WTC11 (cell line): ENCODE measurements around the gene TEX261.
"Not testable (repeated sequence)": the region's sequence is repeated elsewhere in the genome, so short reads cannot be mapped to it uniquely, and the experiment has no call there.

Experiments
- CREB1 ChIP-seq: sonication (generic); formaldehyde crosslinking; IDR thresholded peaks from 2 replicates; pipeline ENCODE4 v1.8.0; 2023; ENCODE audit warnings: mild to moderate bottlenecking, missing genetic modification reagents
- JUN ChIP-seq: sonication (generic); formaldehyde crosslinking; IDR thresholded peaks from 2 replicates; pipeline ENCODE4 v1.8.0; 2023; ENCODE audit warnings: mild to moderate bottlenecking, missing genetic modification reagents
- ZNF416 ChIP-seq: fragments of 250-450 bp; sonication (Bioruptor Pico); IDR thresholded peaks from 2 replicates; pipeline ENCODE4 v1.9.0; 2021; ENCODE audit warnings: mild to moderate bottlenecking, inconsistent platforms
- TF ChIP-seq, protein P1 (sequence below): fragments of 200-600 bp; IDR thresholded peaks from 2 replicates; pipeline ENCODE4 v1.8.0; 2022; ENCODE audit warnings: antibody characterized with exemption
- TF ChIP-seq, protein P2 (sequence below): sonication (generic); formaldehyde crosslinking; IDR thresholded peaks from 2 replicates; pipeline ENCODE4 v1.8.0; 2023; ENCODE audit warnings: mild to moderate bottlenecking, missing genetic modification reagents
- TF ChIP-seq, protein P3 (sequence below): sonication (generic); formaldehyde crosslinking; IDR thresholded peaks from 2 replicates; pipeline ENCODE4 v1.8.0; 2022; ENCODE audit warnings: mild to moderate bottlenecking, missing genetic modification reagents
- TF ChIP-seq, protein P4 (sequence below): sonication (generic); formaldehyde crosslinking; conservative IDR thresholded peaks from 2 replicates; pipeline ENCODE4 v1.8.1; 2022; ENCODE audit warnings: mild to moderate bottlenecking, missing genetic modification reagents
- TF ChIP-seq, protein P5 (sequence below): sonication (generic); formaldehyde crosslinking; IDR thresholded peaks from 2 replicates; pipeline ENCODE4 v1.8.1; 2023; ENCODE audit warnings: mild to moderate bottlenecking, moderate library complexity, missing genetic modification reagents
- TF ChIP-seq, protein P6 (sequence below): sonication (generic); formaldehyde crosslinking; IDR thresholded peaks from 2 replicates; pipeline ENCODE4 v1.8.0; 2022; ENCODE audit warnings: mild to moderate bottlenecking, missing genetic modification reagents

DNA sequence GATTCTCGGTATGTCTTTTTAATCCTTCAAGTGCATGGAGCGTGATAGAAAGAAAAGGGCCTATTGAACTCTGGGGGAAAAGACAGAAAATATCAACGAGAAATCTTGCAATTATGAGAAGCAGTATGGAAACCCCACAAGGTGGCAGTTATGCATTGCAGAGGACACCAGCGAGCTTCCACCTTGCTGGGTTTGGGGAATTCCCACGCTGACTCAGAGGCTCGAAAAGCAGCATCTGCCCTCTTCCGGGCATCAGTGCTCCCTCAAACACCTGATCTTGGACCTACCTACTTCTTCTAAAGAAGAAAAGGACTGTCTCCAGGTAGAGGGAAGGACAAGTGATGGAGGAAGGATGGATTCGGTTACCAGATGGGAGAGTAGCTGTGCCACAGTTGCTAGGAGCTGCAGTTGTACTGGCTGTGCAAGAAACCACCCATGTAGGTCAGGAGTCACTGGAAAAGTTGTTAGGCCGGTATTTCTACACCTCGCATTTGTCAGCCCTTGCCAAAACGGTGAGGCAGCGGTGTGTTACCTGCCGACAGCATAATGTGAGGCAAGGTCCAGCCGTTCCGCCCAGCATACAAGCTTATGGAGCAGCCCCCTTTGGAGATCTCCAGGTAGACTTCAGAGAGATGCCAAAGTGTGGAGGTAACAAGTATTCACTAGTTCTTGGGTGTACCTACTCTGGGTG lies 29.0 kb upstream of the TEX261 start:
- TF ChIP-seq, protein P1, sequence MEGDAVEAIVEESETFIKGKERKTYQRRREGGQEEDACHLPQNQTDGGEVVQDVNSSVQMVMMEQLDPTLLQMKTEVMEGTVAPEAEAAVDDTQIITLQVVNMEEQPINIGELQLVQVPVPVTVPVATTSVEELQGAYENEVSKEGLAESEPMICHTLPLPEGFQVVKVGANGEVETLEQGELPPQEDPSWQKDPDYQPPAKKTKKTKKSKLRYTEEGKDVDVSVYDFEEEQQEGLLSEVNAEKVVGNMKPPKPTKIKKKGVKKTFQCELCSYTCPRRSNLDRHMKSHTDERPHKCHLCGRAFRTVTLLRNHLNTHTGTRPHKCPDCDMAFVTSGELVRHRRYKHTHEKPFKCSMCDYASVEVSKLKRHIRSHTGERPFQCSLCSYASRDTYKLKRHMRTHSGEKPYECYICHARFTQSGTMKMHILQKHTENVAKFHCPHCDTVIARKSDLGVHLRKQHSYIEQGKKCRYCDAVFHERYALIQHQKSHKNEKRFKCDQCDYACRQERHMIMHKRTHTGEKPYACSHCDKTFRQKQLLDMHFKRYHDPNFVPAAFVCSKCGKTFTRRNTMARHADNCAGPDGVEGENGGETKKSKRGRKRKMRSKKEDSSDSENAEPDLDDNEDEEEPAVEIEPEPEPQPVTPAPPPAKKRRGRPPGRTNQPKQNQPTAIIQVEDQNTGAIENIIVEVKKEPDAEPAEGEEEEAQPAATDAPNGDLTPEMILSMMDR: not testable (repeated sequence)
- TF ChIP-seq, protein P2, sequence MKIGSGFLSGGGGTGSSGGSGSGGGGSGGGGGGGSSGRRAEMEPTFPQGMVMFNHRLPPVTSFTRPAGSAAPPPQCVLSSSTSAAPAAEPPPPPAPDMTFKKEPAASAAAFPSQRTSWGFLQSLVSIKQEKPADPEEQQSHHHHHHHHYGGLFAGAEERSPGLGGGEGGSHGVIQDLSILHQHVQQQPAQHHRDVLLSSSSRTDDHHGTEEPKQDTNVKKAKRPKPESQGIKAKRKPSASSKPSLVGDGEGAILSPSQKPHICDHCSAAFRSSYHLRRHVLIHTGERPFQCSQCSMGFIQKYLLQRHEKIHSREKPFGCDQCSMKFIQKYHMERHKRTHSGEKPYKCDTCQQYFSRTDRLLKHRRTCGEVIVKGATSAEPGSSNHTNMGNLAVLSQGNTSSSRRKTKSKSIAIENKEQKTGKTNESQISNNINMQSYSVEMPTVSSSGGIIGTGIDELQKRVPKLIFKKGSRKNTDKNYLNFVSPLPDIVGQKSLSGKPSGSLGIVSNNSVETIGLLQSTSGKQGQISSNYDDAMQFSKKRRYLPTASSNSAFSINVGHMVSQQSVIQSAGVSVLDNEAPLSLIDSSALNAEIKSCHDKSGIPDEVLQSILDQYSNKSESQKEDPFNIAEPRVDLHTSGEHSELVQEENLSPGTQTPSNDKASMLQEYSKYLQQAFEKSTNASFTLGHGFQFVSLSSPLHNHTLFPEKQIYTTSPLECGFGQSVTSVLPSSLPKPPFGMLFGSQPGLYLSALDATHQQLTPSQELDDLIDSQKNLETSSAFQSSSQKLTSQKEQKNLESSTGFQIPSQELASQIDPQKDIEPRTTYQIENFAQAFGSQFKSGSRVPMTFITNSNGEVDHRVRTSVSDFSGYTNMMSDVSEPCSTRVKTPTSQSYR (CRISPR knock-in tag): not testable (repeated sequence)
- not testable (repeated sequence) for TF ChIP-seq ZNF416 (CRISPR knock-in tag); CREB1; JUN (CRISPR knock-in tag)
- TF ChIP-seq, protein P3, sequence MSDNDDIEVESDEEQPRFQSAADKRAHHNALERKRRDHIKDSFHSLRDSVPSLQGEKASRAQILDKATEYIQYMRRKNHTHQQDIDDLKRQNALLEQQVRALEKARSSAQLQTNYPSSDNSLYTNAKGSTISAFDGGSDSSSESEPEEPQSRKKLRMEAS (CRISPR knock-in tag): not testable (repeated sequence)
- TF ChIP-seq, protein P4, sequence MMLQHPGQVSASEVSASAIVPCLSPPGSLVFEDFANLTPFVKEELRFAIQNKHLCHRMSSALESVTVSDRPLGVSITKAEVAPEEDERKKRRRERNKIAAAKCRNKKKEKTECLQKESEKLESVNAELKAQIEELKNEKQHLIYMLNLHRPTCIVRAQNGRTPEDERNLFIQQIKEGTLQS (CRISPR knock-in tag): not testable (repeated sequence)
- TF ChIP-seq, protein P5, sequence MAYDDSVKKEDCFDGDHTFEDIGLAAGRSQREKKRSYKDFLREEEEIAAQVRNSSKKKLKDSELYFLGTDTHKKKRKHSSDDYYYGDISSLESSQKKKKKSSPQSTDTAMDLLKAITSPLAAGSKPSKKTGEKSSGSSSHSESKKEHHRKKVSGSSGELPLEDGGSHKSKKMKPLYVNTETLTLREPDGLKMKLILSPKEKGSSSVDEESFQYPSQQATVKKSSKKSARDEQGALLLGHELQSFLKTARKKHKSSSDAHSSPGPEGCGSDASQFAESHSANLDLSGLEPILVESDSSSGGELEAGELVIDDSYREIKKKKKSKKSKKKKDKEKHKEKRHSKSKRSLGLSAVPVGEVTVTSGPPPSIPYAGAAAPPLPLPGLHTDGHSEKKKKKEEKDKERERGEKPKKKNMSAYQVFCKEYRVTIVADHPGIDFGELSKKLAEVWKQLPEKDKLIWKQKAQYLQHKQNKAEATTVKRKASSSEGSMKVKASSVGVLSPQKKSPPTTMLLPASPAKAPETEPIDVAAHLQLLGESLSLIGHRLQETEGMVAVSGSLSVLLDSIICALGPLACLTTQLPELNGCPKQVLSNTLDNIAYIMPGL (CRISPR knock-in tag): not testable (repeated sequence)
- TF ChIP-seq, protein P6, sequence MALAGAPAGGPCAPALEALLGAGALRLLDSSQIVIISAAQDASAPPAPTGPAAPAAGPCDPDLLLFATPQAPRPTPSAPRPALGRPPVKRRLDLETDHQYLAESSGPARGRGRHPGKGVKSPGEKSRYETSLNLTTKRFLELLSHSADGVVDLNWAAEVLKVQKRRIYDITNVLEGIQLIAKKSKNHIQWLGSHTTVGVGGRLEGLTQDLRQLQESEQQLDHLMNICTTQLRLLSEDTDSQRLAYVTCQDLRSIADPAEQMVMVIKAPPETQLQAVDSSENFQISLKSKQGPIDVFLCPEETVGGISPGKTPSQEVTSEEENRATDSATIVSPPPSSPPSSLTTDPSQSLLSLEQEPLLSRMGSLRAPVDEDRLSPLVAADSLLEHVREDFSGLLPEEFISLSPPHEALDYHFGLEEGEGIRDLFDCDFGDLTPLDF (CRISPR knock-in tag): not testable (repeated sequence)
